Liver (tissue), 3 donors: ENCODE results near the gene ZC2HC1C.

ENCODE experiments used
- GABPA ChIP-seq, 2 donors: IDR thresholded peaks in 1 of 2; conservative IDR thresholded peaks in 1 of 2; 2 replicates each; pipeline ENCODE4 v1.6.1; 2016; ENCODE audit warnings: antibody characterized with exemption in 2 of 2, mild to moderate bottlenecking in 1 of 2, moderate library complexity in 1 of 2
- JUND ChIP-seq, 2 donors: IDR thresholded peaks; 2 replicates each; pipeline ENCODE4 v1.6.1; 2016; ENCODE audit warnings: antibody characterized with exemption in 2 of 2
- NR2F2 ChIP-seq: IDR thresholded peaks from 2 replicates; pipeline ENCODE4 v1.6.1; 2016; ENCODE audit warnings: antibody characterized with exemption
- RAD21 ChIP-seq, 2 donors: IDR thresholded peaks; 2 replicates each; pipeline ENCODE4 v1.6.1; 2016; ENCODE audit warnings: antibody characterized with exemption in 2 of 2, mild to moderate bottlenecking in 2 of 2
- YY1 ChIP-seq: IDR thresholded peaks from 2 replicates; pipeline ENCODE4 v1.6.1; 2016; ENCODE audit warnings: antibody characterized with exemption, mild to moderate bottlenecking
- TF ChIP-seq, protein P1 (sequence below): fragments of 150-350 bp; IDR thresholded peaks from 2 replicates; pipeline ENCODE4 v1.5.1; 2017; ENCODE audit warnings: improper control_type of control experiment, low read depth, low read length; ENCODE audit not compliant: missing input control
- TF ChIP-seq, protein P2 (sequence below): IDR thresholded peaks from 2 replicates; pipeline ENCODE4 v1.6.1; 2016; ENCODE audit warnings: antibody characterized with exemption
- donor health status: healthy.
- donor health status: healthy.

DNA sequence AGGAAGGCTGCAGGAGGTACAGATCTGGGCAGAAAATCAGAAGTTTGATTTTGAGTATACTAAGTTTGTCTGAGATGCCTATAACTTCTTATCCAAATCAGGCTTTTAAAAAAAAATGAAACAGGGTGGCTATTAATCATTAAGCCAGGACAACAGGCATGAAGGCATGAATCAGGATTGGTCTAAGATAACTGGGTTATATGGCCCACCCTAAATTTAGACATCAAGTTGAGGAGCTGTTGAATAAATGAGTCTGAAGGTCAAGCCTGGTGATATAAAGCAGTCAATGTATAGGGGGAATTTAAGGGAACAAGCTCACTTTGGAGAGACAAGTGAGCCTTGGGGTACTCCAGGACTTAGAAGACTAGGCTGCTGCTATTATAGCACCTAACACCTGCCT is 28.8 kb downstream of the ZC2HC1C start:
- TF ChIP-seq, protein P1, sequence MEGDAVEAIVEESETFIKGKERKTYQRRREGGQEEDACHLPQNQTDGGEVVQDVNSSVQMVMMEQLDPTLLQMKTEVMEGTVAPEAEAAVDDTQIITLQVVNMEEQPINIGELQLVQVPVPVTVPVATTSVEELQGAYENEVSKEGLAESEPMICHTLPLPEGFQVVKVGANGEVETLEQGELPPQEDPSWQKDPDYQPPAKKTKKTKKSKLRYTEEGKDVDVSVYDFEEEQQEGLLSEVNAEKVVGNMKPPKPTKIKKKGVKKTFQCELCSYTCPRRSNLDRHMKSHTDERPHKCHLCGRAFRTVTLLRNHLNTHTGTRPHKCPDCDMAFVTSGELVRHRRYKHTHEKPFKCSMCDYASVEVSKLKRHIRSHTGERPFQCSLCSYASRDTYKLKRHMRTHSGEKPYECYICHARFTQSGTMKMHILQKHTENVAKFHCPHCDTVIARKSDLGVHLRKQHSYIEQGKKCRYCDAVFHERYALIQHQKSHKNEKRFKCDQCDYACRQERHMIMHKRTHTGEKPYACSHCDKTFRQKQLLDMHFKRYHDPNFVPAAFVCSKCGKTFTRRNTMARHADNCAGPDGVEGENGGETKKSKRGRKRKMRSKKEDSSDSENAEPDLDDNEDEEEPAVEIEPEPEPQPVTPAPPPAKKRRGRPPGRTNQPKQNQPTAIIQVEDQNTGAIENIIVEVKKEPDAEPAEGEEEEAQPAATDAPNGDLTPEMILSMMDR = no peak
- TF ChIP-seq YY1 (no peak), JUND (IDR thresholded peaks at IDR 0.05) (no peak), GABPA (IDR thresholded peaks at IDR 0.05 in 1 of 2, conservative IDR thresholded peaks at IDR 0.05 in 1 of 2) (no peak), RAD21 (IDR thresholded peaks at IDR 0.05) (no peak), NR2F2 (no peak)
- TF ChIP-seq, protein P2, sequence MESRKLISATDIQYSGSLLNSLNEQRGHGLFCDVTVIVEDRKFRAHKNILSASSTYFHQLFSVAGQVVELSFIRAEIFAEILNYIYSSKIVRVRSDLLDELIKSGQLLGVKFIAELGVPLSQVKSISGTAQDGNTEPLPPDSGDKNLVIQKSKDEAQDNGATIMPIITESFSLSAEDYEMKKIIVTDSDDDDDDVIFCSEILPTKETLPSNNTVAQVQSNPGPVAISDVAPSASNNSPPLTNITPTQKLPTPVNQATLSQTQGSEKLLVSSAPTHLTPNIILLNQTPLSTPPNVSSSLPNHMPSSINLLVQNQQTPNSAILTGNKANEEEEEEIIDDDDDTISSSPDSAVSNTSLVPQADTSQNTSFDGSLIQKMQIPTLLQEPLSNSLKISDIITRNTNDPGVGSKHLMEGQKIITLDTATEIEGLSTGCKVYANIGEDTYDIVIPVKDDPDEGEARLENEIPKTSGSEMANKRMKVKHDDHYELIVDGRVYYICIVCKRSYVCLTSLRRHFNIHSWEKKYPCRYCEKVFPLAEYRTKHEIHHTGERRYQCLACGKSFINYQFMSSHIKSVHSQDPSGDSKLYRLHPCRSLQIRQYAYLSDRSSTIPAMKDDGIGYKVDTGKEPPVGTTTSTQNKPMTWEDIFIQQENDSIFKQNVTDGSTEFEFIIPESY = no peak
